ENCODE results near the gene PLXND1. TPM values are rescaled to one million over a fixed set of nuclear protein-coding genes. Genes with fewer than 3 reads are reported as not detected.

Gene PLXND1
- total RNA-seq, 1 experiment from 2014 or later: 47.3 TPM

GRCh38 chr3:129581623-129582022 is 24.9 kb downstream of the PLXND1 start:
- TF ChIP-seq CTCF (IDR thresholded peaks at IDR 0.05 in 2 of 3, conservative IDR thresholded peaks at IDR 0.05 in 1 of 3; ENCODE audit: borderline replicate concordance in 1 of 3, insufficient read depth in 1 of 3, low read depth in 2 of 3, low read length in 2 of 3) (no peak), EZH2phosphoT487 (IDR thresholded peaks at IDR 0.05; ENCODE audit: borderline replicate concordance) (no peak), SIN3A (IDR thresholded peaks at IDR 0.05; ENCODE audit: low read depth) (no peak), ELF1 (IDR thresholded peaks at IDR 0.05; ENCODE audit: borderline replicate concordance, low read depth) (no peak), RAD21 (IDR thresholded peaks at IDR 0.05; ENCODE audit: low read depth) (no peak), CEBPB (IDR thresholded peaks at IDR 0.05; ENCODE audit: low read depth) (no peak), ATF3 (IDR thresholded peaks at IDR 0.05) (no peak), EGR1 (IDR thresholded peaks at IDR 0.05; ENCODE audit: low read depth) (no peak), YY1 (IDR thresholded peaks at IDR 0.05; ENCODE audit: extremely low read depth, insufficient replicate concordance, low read depth, low read length) (no peak), SP1 (IDR thresholded peaks at IDR 0.05; ENCODE audit: low read depth) (no peak), ZFX (IDR thresholded peaks at IDR 0.05) (no peak), EZH2 (IDR thresholded peaks at IDR 0.05) (no peak), ZNF274 (IDR thresholded peaks at IDR 0.05; ENCODE audit: low read depth, low read length) (no peak), POLR2A (IDR thresholded peaks at IDR 0.05; ENCODE audit: borderline replicate concordance, extremely low read depth, insufficient read depth, insufficient read length) (no peak), MAX (IDR thresholded peaks at IDR 0.05) (no peak), TCF7L2 (IDR thresholded peaks at IDR 0.05; ENCODE audit: borderline replicate concordance, extremely low read depth, insufficient read depth, insufficient read length) (no peak), JUND (IDR thresholded peaks at IDR 0.05) (no peak), ZBTB33 (IDR thresholded peaks at IDR 0.05; ENCODE audit: extremely low read depth, insufficient replicate concordance, low read length) (no peak), POLR2AphosphoS5 (IDR thresholded peaks at IDR 0.05; ENCODE audit: low read depth, low read length) (no peak)
- Histone ChIP-seq H3K36me3 (ENCODE audit: control insufficient read depth in 1 of 2, insufficient read depth in 2 of 2, low read length in 2 of 2) (no peaks in the 10 kb centered on the region; a peak in 1 of 4 replicates), H3K27ac (ENCODE audit: low read depth, low read length) (no peak overlapping the region), H2AFZ (ENCODE audit: low read depth, low read length, poor library complexity, severe bottlenecking) (no peak overlapping the region), H3K27me3 (ENCODE audit: insufficient read depth, low read length) (no peaks in the 10 kb centered on the region), H3K79me2 (ENCODE audit: insufficient read depth, low read length) (no peaks in the 10 kb centered on the region), H3K9ac (ENCODE audit: low read length) (no peak overlapping the region), H4K20me1 (ENCODE audit: insufficient read depth) (no peaks in the 10 kb centered on the region), H3K9me2 (ENCODE audit: insufficient read depth) (no peaks in the 10 kb centered on the region), H3K4me2 (ENCODE audit: low read length) (no peak overlapping the region), H3K9me3 (ENCODE audit: control insufficient read depth in 1 of 2, insufficient read depth in 1 of 2, low read depth in 1 of 2, low read length in 2 of 2) (no peaks in the 10 kb centered on the region), H3K4me3 (replicated peaks in 1 of 2; ENCODE audit: low read depth in 1 of 2, low read length in 2 of 2) (no peak overlapping the region), H3K4me1 (ENCODE audit: control insufficient read depth in 1 of 2, insufficient read depth in 2 of 2, low read length in 2 of 2) (no peaks in the 10 kb centered on the region)
- no peak for DNase-seq (ENCODE audit: low read depth, low spot score)
- CTCF ChIA-PET: no interaction called here
- ATAC-seq: no peak
- BruUV-seq (replicated peaks): no TSS peak
- RAD21 ChIA-PET (ENCODE audit: low non-redundant PET in 1 of 2, low total read pairs in 2 of 2, uncharacterized antibody in 2 of 2, unreplicated experiment in 2 of 2): no interaction called here
- intact Hi-C loops (cut with micrococcal nuclease): no loop called here
- POLR2A ChIA-PET: no interaction called here

Data from HCT116 (cell line).